ENCODE measurements around the gene GPR55.

- no peak for TF ChIP-seq POLR2A (IDR thresholded peaks at IDR 0.05)
- TF ChIP-seq, protein P1, sequence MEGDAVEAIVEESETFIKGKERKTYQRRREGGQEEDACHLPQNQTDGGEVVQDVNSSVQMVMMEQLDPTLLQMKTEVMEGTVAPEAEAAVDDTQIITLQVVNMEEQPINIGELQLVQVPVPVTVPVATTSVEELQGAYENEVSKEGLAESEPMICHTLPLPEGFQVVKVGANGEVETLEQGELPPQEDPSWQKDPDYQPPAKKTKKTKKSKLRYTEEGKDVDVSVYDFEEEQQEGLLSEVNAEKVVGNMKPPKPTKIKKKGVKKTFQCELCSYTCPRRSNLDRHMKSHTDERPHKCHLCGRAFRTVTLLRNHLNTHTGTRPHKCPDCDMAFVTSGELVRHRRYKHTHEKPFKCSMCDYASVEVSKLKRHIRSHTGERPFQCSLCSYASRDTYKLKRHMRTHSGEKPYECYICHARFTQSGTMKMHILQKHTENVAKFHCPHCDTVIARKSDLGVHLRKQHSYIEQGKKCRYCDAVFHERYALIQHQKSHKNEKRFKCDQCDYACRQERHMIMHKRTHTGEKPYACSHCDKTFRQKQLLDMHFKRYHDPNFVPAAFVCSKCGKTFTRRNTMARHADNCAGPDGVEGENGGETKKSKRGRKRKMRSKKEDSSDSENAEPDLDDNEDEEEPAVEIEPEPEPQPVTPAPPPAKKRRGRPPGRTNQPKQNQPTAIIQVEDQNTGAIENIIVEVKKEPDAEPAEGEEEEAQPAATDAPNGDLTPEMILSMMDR (IDR thresholded peaks at IDR 0.05): no peak
These were observed 10.2 kb downstream of the GPR55 start for GRCh38 chr2:230914886-230915285.
